CD4-positive, alpha-beta T cell treated with Interleukin-6 for 4 hours (primary cell): Measurements from ENCODE around the gene CCNQ.

Experiments used
- DNase-seq: peaks from one replicate; pipeline ENCODE4 v3.0.0-alpha.2; 2020; ENCODE audit warnings: mixed read lengths

The CCNQ gene

DNA sequence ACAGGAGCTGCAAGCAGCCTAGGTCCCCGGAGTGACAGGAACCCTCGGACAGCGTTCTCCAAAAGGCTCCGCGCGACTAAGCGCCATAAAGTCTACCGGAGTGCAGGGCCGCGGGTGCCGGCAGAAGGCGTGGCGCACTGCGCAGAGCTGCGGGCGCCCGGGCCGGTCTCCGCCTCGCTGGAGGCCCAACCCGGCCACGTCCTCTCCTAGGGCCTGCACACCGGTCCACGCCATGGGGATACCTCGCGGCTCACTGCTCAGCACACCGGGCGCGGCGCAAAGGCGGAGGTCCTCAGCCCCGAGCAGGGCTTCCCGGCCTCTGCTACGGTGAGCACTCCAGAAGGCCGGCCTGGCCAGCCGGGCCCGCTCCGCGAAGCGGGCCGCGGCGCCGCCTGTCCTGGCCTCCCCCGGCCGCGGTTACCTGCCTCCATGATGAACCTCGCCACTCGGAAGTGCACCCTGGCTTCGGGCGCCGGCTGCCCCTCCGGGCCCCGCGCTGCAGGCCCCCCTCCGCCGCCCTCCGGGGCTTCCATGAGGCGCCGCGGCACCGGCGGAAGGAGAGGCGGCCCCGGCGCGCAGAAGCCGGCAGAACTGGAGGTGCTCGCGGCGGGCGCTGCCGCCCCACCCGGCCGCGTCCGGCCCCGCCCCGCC is at the start of gene CCNQ:
Gene CCNQ, minus strand, starts transcription at position 599 of the 651 bp plus-strand sequence. Its CDS starts 66 bp downstream, at position 533.
- peak; percentile 34 for DNase-seq

DNA sequence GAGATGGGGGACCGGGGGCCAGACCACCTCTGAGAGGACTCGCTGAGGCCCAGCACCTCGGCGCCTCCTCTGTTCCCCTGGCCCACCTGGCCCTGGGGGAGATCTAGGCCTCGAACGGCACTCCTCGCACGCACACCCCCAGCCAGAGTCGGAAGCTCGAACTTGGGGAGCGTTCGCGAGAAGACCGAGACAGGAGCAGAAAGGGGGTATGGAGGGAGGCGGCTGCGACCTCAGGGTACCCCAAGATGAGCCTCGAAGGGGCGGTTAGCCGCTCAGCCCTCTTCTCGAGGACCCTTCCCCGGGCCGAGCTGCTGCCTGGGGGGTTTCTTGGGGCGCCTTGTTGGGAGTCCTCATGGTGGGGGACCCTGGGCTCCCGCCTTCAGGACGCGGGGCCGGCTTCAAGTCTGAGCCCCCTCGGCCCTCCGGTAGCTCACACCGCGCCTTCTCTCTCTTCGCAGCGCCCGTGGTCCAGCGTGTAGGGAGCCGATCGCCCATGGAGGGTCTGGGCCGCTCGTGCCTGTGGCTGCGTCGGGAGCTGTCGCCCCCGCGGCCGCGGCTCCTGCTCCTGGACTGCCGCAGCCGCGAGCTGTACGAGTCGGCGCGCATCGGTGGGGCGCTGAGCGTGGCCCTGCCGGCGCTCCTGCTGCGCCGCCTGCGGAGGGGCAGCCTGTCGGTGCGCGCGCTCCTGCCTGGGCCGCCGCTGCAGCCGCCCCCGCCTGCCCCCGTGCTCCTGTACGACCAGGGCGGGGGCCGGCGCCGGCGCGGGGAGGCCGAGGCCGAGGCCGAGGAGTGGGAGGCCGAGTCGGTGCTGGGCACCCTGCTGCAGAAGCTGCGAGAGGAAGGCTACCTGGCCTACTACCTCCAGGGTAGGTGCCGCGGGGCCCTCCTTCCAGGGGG is 48.8 kb upstream of the CCNQ start:
- no peak for DNase-seq

DNA sequence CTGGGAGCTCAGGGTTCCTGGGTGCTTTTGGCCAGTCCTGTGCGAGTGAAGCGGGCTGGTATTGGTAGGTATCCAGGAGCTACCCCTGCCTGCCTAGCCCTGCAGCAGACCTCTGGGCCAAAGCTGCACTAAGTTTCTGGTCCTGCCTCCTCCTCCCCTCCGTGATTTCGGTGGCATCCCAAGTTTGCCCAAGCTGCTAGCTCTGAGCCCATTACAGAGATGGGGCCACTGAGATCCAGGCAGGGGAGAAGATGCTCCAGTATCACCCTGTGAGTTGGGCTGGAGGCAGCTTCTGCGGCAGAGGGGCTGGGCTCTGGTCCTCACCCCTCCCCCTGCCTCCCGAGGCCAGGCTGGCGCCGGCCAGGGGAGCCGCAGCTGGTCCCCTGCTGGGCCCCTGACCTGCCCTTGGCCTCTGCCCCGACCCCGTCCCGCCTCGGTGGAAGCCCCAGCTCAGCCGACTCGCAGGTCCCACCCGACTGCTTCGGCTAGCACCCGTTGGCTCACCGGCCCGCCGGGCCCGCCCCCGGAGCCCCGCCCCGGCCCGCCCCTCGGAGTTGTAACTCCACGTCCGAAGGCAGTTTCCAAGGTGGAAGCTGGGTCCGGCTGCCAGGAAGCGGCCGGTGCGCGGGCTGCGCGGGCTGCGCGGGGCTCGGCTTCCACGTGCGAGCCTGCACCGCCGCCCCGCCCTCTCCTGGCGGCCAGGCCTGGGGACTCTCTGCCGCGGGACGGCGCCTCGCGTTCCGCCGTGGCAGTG is 47.9 kb upstream of the CCNQ start, which contains the start of gene DUSP9:
Gene DUSP9, plus strand, starts transcription at position 584 of the 754 bp plus-strand sequence. CDS start 751 bp downstream, outside the sequence.
- peak; percentile 38 for DNase-seq

DNA sequence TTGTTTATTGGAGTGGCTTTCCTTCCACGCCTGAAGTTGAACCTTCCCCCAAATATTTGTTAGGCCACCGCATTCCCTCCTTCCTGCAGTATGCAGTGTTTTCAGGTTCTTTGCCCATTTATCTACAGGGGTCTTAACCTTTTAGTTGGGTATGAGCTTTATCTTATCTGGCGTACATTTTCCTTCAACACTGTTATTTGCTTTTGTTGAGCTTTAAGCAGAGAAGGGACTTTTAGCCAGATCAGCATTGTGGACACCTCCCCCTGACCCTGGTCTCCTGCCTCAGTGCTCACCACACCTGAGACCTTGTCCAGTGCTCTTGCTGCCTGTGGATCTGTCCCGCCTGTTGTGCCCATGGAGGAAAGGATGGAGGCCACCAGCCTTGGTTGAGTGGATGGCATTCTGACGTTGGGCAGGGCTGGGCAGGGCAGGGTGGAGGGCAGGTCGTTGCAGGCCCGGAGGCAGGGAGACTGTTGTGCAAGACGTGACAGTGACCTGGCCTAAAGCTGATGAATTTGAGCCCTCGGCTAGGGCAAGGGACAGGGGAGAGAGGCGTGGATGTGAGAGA is 47.1 kb upstream of the CCNQ start:
- no peak for DNase-seq

GRCh38 chrX:153645151-153645550 is 46.2 kb upstream of the CCNQ start:
- no peak for DNase-seq

DNA sequence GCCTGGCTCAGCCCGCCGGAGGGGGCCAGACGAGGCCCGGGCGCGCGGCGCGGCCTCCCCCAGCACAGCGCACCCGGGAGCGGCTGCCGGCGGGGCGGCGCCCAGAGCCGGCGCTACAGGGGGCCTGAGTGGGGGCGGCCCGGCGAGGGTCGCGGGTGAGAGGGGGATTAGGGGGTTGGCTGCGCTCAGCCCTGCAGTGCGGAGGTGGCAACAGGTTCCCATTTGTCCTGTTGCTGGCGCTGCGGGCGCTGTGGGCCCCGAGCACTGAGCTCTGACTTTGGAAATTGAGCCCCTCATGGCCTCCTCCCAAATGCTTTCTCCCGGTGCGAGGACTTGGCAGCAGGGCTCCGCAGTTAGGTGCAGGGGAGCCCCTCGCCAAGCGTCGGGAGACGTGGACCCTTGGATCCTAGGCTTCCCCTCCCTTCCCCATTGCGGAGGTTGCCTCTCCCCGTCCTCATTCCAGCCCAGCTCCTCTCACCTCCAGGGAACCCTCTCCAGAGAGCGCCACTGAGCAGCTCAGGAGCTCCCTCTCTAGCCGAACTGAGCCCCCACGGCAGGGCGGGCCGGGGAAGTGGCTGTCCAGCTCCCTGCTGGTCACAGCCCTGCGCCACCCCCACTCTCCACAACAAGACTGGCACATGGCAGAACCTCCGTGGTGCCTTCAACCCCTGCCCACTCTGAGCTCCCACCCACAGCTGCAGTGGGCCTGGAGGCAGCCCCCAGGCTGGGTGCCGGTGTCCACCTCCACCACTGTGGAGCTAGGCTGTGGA is 45.6 kb upstream of the CCNQ start:
- DNase-seq, result no peak

GRCh38 chrX:153643431-153644351 is 44.8 kb upstream of the CCNQ start:
- peak; percentile 18 for DNase-seq

- no peak for DNase-seq
Observed at GRCh38 chrX:153642655-153643430, 43.9 kb upstream of the CCNQ start.

GRCh38 chrX:153642051-153642654 is 43.2 kb upstream of the CCNQ start:
- DNase-seq, result no peak

DNA sequence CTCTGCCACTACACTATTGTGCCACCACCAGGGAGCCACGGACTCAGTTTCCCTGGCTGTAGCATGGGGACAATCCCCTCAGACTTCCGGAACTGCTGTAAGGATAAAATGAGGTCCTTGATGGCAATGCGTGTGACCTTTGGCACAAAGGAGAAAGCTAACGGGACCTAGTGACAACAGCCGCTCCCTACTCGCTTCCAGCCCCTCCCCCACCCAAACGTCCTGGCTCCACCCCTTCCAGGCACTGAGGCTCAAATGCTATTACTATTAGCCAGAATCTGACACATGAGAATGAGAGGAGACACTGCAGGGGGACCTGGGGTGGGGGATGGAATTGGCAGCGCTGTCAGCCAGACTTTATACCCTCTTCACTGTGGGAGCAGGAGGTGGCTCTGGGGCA is 42.7 kb upstream of the CCNQ start:
- DNase-seq, result no peak

GRCh38 chrX:153640736-153641575 is 42.0 kb upstream of the CCNQ start:
- no peak for DNase-seq

GRCh38 chrX:153640045-153640686 is 41.2 kb upstream of the CCNQ start:
- no peak for DNase-seq

- DNase-seq, result no peak
Observed at GRCh38 chrX:153639177-153640044, 40.5 kb upstream of the CCNQ start.

GRCh38 chrX:153638436-153639176 is 39.7 kb upstream of the CCNQ start:
- DNase-seq, result no peak

DNA sequence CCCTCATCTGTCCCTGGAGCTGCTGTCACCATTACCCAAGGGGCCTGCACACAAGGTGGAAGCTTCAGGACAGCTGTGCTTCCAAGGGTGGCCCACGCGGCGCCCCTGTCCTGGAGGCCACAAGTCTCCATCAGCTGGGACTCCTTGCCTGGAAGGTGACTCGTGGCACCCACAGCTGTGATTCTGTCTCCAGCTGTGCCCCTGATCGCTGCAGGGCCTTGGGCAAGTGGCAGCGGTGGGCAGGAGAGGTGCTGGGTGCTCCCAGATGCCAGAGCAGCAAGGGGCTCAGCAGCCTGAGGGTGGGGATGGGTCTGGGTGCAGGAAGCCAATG is 39.1 kb upstream of the CCNQ start:
- DNase-seq, result no peak
